SK-N-SH (cell line): Measurements from ENCODE around the gene DSP.

Experiments
- CTCF ChIP-seq: fragments of 200-600 bp; sonication (generic); IDR thresholded peaks from 2 replicates; pipeline ENCODE4 v1.6.1; 2017; ENCODE audit warnings: antibody characterized with exemption, mild to moderate bottlenecking, moderate library complexity
- FOSL2 ChIP-seq: IDR thresholded peaks from 2 replicates; pipeline ENCODE4 v1.4.0; 2012; ENCODE audit warnings: low read depth, mild to moderate bottlenecking, moderate library complexity, borderline replicate concordance
- FOXM1 ChIP-seq: IDR thresholded peaks from 2 replicates; pipeline ENCODE4 v1.4.0; 2012; ENCODE audit warnings: low read depth, mild to moderate bottlenecking
- IRF3 ChIP-seq: fragments of 150-350 bp; IDR thresholded peaks from 2 replicates; pipeline ENCODE4 v1.6.1; 2016; ENCODE audit warnings: mild to moderate bottlenecking, low read depth, low read length
- MAX ChIP-seq: IDR thresholded peaks from 2 replicates; pipeline ENCODE4 v1.4.0; 2012; ENCODE audit warnings: low read depth
- RAD21 ChIP-seq: IDR thresholded peaks from 2 replicates; pipeline ENCODE4 v1.6.1; 2012; ENCODE audit warnings: mild to moderate bottlenecking, low read length
- RXRA ChIP-seq: IDR thresholded peaks from 2 replicates; pipeline ENCODE4 v1.4.0; 2012; ENCODE audit warnings: low read depth, mild to moderate bottlenecking, borderline replicate concordance
- TAF1 ChIP-seq: IDR thresholded peaks from 2 replicates; pipeline ENCODE4 v1.6.1; 2012; ENCODE audit warnings: low read depth, mild to moderate bottlenecking, low read length, moderate library complexity, borderline replicate concordance

GRCh38 chr6:7502743-7503142 lies 38.7 kb upstream of the DSP start:
- TF ChIP-seq RAD21 (no peak), CTCF (no peak), MAX (no peak), FOXM1 (no peak), RXRA (no peak), FOSL2 (no peak), TAF1 (no peak), IRF3 (no peak)
